Measurements from ENCODE around the gene DIPK1B. TPM values are rescaled to one million over a fixed set of nuclear protein-coding genes. Genes with fewer than 3 reads are reported as not detected.
A peak's percentile ranks its signal among the peaks of the same experiment; 100 is the strongest.

DIPK1B gene
- total and polyA plus RNA-seq, 2 experiments from 2014 or later: 18.7 to 60.0 TPM

DNA sequence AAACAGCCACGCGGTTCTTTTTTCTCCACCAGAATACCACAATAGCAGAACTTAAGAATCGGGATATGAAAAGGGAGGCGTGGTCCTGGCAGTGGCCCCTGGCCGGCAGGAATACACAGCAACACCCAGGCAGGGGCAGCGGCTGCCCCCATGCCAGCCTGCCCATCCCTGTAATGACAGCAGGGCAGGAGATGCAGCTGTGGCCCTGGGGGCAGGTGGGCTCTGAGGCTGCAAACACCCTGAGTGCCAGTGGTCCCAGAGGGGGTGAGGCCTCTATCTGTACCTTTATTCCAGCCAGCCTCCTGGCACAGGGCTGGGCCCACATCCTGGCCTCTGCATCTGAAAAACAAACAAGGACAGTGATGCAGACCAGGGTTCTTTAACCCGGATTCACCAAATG lies 12.4 kb downstream of the DIPK1B start:
- peaks cover 32% of the 10 kb centered on the region for H3K27me3 Mint-ChIP-seq (ENCODE audit: insufficient read depth, low read depth, poor library complexity)
- H3K4me3 Mint-ChIP-seq: no peak overlapping the region; the same call in 2 of the 3 replicates
- no peak overlapping the region for H2AFZ ChIP-seq
- peaks cover 50% of the 10 kb centered on the region for H3F3A ChIP-seq (replicated peaks; ENCODE audit: low read depth)
- peaks cover 14% of the 10 kb centered on the region for H3K27me3 ChIP-seq (ENCODE audit: insufficient read depth)
- no peak for ATAC-seq
- no peak overlapping the region; the same call in 1 of the 2 replicates for H3K4me2 ChIP-seq
- H3K9me3 Mint-ChIP-seq: no peaks in the 10 kb centered on the region
- H3K9me2 ChIP-seq (ENCODE audit: insufficient read depth): no peaks in the 10 kb centered on the region
- no peak for DNase-seq (ENCODE audit: low spot score)
- no peak overlapping the region for H3K27ac ChIP-seq (ENCODE audit: low read depth)
- TF ChIP-seq, protein P1, sequence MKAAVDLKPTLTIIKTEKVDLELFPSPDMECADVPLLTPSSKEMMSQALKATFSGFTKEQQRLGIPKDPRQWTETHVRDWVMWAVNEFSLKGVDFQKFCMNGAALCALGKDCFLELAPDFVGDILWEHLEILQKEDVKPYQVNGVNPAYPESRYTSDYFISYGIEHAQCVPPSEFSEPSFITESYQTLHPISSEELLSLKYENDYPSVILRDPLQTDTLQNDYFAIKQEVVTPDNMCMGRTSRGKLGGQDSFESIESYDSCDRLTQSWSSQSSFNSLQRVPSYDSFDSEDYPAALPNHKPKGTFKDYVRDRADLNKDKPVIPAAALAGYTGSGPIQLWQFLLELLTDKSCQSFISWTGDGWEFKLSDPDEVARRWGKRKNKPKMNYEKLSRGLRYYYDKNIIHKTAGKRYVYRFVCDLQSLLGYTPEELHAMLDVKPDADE (IDR thresholded peaks at IDR 0.05): no peak
- TF ChIP-seq STAT1 (IDR thresholded peaks at IDR 0.05; ENCODE audit: unreplicated experiment) (no peak), EZH2phosphoT487 (IDR thresholded peaks at IDR 0.05; ENCODE audit: unreplicated experiment) (no peak), POLR2AphosphoS5 (IDR thresholded peaks at IDR 0.05; ENCODE audit: low read depth) (peak; percentile 32), ZNF331 (CRISPR knock-in tag; IDR thresholded peaks at IDR 0.05; ENCODE audit: low read depth) (no peak)
- peaks cover 26% of the 10 kb centered on the region for H3K79me2 ChIP-seq (replicated peaks; ENCODE audit: insufficient read depth)
- H4K20me1 ChIP-seq (replicated peaks; ENCODE audit: insufficient read depth): peaks cover 31% of the 10 kb centered on the region
- H3K4me3 ChIP-seq: no peak overlapping the region
- peaks cover 9% of the 10 kb centered on the region; the same call in 1 of the 2 replicates for H3K4me1 ChIP-seq (ENCODE audit: insufficient read depth)
- peaks cover 50% of the 10 kb centered on the region for H3K36me3 Mint-ChIP-seq (ENCODE audit: low read depth)
- H3K4me1 Mint-ChIP-seq: peaks cover 21% of the 10 kb centered on the region
- no peak overlapping the region for H3K27ac Mint-ChIP-seq
- peaks cover 22% of the 10 kb centered on the region for H3K36me3 ChIP-seq (ENCODE audit: insufficient read depth)

DNA sequence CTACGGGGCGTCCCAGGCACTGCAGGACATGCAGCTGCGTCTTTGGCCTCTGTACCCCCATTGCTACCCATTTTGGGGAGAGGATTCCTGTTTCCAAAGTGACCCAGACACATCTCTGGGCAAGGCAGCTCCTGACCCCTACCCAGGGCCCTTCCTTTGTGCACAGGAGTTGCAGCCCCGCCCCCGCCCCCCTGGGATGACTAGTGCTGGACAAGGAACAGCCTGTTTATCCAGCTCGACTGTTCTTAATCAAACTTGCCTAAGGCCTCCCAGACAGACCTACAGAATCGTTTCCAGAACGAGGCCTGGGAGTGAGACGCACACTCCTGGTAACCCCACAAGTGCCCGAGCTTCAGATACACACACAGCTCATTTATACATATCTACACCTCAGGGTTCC lies 13.2 kb downstream of the DIPK1B start:
- Histone ChIP-seq H2AFZ (no peak overlapping the region), H4K20me1 (replicated peaks; ENCODE audit: insufficient read depth) (peaks cover 31% of the 10 kb centered on the region), H3K4me2 (peak overlapping the region; percentile 94), H3K27me3 (ENCODE audit: insufficient read depth) (peaks cover 15% of the 10 kb centered on the region), H3K4me1 (ENCODE audit: insufficient read depth) (peaks cover 9% of the 10 kb centered on the region; the same call in 1 of the 2 replicates), H3K36me3 (ENCODE audit: insufficient read depth) (peaks cover 22% of the 10 kb centered on the region), H3K27ac (ENCODE audit: low read depth) (peak overlapping the region; percentile 32; the same call in 1 of the 2 replicates), H3K9me2 (ENCODE audit: insufficient read depth) (no peaks in the 10 kb centered on the region), H3F3A (replicated peaks; ENCODE audit: low read depth) (peaks cover 50% of the 10 kb centered on the region), H3K79me2 (replicated peaks; ENCODE audit: insufficient read depth) (peaks cover 34% of the 10 kb centered on the region), H3K4me3 (peak overlapping the region; percentile 99; the same call in 1 of the 2 replicates)
- no peak for DNase-seq (ENCODE audit: low spot score)
- Mint-ChIP-seq H3K4me1 (peaks cover 21% of the 10 kb centered on the region), H3K9me3 (no peaks in the 10 kb centered on the region), H3K4me3 (peak overlapping the region; percentile 30; the same call in 2 of the 3 replicates), H3K27me3 (ENCODE audit: insufficient read depth, low read depth, poor library complexity) (peaks cover 28% of the 10 kb centered on the region), H3K36me3 (ENCODE audit: low read depth) (peaks cover 51% of the 10 kb centered on the region), H3K27ac (0 out of 2 replicates have a peak overlapping the region, but pooled peaks have one; percentile 59)
- ATAC-seq: no peak
- TF ChIP-seq ZNF114 (CRISPR knock-in tag; IDR thresholded peaks at IDR 0.05) (no peak), NANOG (IDR thresholded peaks at IDR 0.05; ENCODE audit: borderline replicate concordance) (no peak), JUNB (IDR thresholded peaks at IDR 0.05; ENCODE audit: unreplicated experiment) (no peak), CREB1 (CRISPR knock-in tag; IDR thresholded peaks at IDR 0.05; ENCODE audit: low read depth) (no peak), EZH2 (IDR thresholded peaks at IDR 0.05; ENCODE audit: low read depth, unreplicated experiment) (no peak)
- TF ChIP-seq, protein P2, sequence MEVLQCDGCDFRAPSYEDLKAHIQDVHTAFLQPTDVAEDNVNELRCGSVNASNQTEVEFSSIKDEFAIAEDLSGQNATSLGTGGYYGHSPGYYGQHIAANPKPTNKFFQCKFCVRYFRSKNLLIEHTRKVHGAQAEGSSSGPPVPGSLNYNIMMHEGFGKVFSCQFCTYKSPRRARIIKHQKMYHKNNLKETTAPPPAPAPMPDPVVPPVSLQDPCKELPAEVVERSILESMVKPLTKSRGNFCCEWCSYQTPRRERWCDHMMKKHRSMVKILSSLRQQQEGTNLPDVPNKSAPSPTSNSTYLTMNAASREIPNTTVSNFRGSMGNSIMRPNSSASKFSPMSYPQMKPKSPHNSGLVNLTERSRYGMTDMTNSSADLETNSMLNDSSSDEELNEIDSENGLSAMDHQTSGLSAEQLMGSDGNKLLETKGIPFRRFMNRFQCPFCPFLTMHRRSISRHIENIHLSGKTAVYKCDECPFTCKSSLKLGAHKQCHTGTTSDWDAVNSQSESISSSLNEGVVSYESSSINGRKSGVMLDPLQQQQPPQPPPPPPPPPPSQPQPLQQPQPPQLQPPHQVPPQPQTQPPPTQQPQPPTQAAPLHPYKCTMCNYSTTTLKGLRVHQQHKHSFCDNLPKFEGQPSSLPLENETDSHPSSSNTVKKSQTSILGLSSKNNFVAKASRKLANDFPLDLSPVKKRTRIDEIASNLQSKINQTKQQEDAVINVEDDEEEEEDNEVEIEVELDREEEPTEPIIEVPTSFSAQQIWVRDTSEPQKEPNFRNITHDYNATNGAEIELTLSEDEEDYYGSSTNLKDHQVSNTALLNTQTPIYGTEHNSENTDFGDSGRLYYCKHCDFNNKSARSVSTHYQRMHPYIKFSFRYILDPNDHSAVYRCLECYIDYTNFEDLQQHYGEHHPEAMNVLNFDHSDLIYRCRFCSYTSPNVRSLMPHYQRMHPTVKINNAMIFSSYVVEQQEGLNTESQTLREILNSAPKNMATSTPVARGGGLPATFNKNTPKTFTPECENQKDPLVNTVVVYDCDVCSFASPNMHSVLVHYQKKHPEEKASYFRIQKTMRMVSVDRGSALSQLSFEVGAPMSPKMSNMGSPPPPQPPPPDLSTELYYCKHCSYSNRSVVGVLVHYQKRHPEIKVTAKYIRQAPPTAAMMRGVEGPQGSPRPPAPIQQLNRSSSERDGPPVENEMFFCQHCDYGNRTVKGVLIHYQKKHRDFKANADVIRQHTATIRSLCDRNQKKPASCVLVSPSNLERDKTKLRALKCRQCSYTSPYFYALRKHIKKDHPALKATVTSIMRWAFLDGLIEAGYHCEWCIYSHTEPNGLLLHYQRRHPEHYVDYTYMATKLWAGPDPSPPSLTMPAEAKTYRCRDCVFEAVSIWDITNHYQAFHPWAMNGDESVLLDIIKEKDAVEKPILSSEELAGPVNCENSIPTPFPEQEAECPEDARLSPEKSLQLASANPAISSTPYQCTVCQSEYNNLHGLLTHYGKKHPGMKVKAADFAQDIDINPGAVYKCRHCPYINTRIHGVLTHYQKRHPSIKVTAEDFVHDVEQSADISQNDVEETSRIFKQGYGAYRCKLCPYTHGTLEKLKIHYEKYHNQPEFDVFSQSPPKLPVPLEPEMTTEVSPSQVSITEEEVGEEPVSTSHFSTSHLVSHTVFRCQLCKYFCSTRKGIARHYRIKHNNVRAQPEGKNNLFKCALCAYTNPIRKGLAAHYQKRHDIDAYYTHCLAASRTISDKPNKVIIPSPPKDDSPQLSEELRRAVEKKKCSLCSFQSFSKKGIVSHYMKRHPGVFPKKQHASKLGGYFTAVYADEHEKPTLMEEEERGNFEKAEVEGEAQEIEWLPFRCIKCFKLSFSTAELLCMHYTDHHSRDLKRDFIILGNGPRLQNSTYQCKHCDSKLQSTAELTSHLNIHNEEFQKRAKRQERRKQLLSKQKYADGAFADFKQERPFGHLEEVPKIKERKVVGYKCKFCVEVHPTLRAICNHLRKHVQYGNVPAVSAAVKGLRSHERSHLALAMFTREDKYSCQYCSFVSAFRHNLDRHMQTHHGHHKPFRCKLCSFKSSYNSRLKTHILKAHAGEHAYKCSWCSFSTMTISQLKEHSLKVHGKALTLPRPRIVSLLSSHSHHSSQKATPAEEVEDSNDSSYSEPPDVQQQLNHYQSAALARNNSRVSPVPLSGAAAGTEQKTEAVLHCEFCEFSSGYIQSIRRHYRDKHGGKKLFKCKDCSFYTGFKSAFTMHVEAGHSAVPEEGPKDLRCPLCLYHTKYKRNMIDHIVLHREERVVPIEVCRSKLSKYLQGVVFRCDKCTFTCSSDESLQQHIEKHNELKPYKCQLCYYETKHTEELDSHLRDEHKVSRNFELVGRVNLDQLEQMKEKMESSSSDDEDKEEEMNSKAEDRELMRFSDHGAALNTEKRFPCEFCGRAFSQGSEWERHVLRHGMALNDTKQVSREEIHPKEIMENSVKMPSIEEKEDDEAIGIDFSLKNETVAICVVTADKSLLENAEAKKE (CRISPR knock-in tag; IDR thresholded peaks at IDR 0.05): no peak
- TF ChIP-seq, protein P3, sequence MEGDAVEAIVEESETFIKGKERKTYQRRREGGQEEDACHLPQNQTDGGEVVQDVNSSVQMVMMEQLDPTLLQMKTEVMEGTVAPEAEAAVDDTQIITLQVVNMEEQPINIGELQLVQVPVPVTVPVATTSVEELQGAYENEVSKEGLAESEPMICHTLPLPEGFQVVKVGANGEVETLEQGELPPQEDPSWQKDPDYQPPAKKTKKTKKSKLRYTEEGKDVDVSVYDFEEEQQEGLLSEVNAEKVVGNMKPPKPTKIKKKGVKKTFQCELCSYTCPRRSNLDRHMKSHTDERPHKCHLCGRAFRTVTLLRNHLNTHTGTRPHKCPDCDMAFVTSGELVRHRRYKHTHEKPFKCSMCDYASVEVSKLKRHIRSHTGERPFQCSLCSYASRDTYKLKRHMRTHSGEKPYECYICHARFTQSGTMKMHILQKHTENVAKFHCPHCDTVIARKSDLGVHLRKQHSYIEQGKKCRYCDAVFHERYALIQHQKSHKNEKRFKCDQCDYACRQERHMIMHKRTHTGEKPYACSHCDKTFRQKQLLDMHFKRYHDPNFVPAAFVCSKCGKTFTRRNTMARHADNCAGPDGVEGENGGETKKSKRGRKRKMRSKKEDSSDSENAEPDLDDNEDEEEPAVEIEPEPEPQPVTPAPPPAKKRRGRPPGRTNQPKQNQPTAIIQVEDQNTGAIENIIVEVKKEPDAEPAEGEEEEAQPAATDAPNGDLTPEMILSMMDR (conservative IDR thresholded peaks at IDR 0.05; ENCODE audit: low read depth in 2 of 2): no peak
- TF ChIP-seq, protein P1 (IDR thresholded peaks at IDR 0.05): no peak

All from GM23338 (cell line).